Karpas-422 (cell line): ENCODE data around the gene XAGE1B. TPM values are rescaled to one million over a fixed set of nuclear protein-coding genes. Genes with fewer than 3 reads are reported as not detected.
"Not testable (repeated sequence)": the region's sequence is repeated elsewhere in the genome, so short reads cannot be mapped to it uniquely, and the experiment has no call there.

Experiments
- DNase-seq: peaks from one replicate; pipeline ENCODE4 v3.0.0-alpha.2; 2015
- H2AFZ ChIP-seq: fragments of 200-600 bp; sonication (generic); 2 replicates; pipeline ENCODE4 v1.6.1; 2014; ENCODE audit warnings: antibody characterized with exemption, low read length, mixed read lengths
- H3K27ac ChIP-seq: fragments of 200-600 bp; sonication (generic); 2 replicates; pipeline ENCODE4 v1.5.1; 2014; ENCODE audit warnings: mild to moderate bottlenecking, low read length, moderate library complexity
- H3K27me3 ChIP-seq: fragments of 200-600 bp; sonication (generic); 2 replicates; pipeline ENCODE4 v1.6.1; 2014; ENCODE audit warnings: low read length, mixed read lengths
- H3K36me3 ChIP-seq: fragments of 200-600 bp; sonication (generic); 2 replicates; pipeline ENCODE4 v1.6.1; 2014; ENCODE audit warnings: low read length, mixed read lengths; ENCODE audit not compliant: insufficient read depth
- H3K4me1 ChIP-seq: fragments of 200-600 bp; sonication (generic); 2 replicates; pipeline ENCODE4 v1.6.1; 2014; ENCODE audit warnings: mild to moderate bottlenecking, low read length, mixed read lengths
- H3K4me2 ChIP-seq: fragments of 200-600 bp; sonication (generic); 2 replicates; pipeline ENCODE4 v1.6.1; 2014; ENCODE audit warnings: low read length, low read depth, mild to moderate bottlenecking; ENCODE audit not compliant: poor library complexity, severe bottlenecking
- H3K4me3 ChIP-seq: fragments of 200-600 bp; sonication (generic); 2 replicates; pipeline ENCODE4 v1.5.1; 2014; ENCODE audit warnings: mild to moderate bottlenecking, antibody characterized with exemption, low read length, mixed read lengths
- H3K79me2 ChIP-seq: fragments of 200-600 bp; sonication (generic); 2 replicates; pipeline ENCODE4 v1.6.1; 2014; ENCODE audit warnings: mild to moderate bottlenecking, low read length, mixed read lengths
- H3K9ac ChIP-seq: fragments of 200-600 bp; sonication (generic); 2 replicates; pipeline ENCODE4 v1.6.0; 2014; ENCODE audit warnings: low read length
- H3K9me2 ChIP-seq: fragments of 200-600 bp; sonication (generic), shearing (Covaris generic); replicated peaks from 2 replicates; pipeline ENCODE4 v1.6.0; 2014; ENCODE audit warnings: mild to moderate bottlenecking, low read length, moderate library complexity; ENCODE audit not compliant: insufficient read depth
- H3K9me3 ChIP-seq: fragments of 300-700, 200-600 bp; sonication (generic); 2 replicates; pipeline ENCODE4 v1.6.1; 2014; ENCODE audit warnings: low read length, mixed read lengths
- H4K20me1 ChIP-seq: fragments of 200-600 bp; sonication (generic); 2 replicates; pipeline ENCODE4 v1.6.1; 2014; ENCODE audit warnings: mild to moderate bottlenecking, antibody characterized with exemption, low read length, low read depth; ENCODE audit not compliant: insufficient read depth
- total RNA-seq: library from RNA; depleted of rRNA; stranded (reverse); fragments of >200 nt; shearing (Covaris generic); gene quantifications from 2 replicates; pipeline ENCODE4 v1.2.3, GENCODE V29; 2014; ENCODE audit warnings: low replicate concordance

XAGE1B gene
- total RNA-seq, 1 experiment from 2014 or later: not detected

- H3K9me3 ChIP-seq, H3K9ac ChIP-seq, H2AFZ ChIP-seq, H3K4me3 ChIP-seq, H3K9me2 ChIP-seq, H3K4me2 ChIP-seq, H3K27ac ChIP-seq, H4K20me1 ChIP-seq, H3K27me3 ChIP-seq, DNase-seq, H3K36me3 ChIP-seq, H3K4me1 ChIP-seq, H3K79me2 ChIP-seq: not testable (repeated sequence)
Measured at GRCh38 chrX:52541051-52541450, 24.2 kb upstream of the XAGE1B start.

DNA sequence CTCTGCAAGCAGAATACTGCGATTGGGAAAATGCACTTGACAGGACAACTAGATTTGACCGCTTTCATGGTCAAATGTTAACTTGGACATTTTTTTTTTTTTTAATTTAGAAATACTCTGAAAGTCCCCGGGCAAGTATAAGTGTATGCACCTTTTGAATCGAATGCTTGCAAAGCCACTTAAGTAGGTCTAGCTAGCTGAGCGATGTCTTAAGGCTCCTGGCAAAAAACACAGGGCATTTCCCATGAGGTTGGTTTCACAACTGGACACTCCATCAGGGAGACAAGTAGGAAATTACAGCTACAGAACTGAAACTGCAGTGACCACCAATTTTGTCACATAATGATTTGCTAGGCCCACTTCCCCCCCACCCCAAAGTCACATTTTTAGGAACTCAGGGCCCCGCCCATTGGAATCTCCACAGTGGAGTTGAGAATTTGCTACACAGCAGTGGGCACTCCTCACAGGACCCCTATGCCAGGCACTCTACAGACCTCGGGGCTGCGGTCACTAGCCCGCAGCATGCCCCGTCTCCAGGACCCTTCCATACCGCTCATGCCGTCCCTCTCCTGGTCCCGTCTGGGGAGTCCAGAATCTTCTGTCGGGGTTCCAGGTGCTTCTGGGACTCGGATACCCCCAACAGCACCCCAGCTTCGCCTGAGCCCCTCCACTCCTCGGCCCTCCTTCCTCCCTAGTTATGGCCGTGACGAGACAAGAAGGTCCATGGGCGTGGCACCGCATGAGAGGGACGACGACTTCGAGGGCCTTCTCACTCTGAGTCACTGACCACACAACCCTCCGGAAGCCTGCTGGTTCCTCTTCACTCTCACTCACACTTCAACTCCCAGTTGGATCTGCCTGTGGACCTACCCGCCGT lies 515 bp downstream of the XAGE1B start:
- not testable (repeated sequence) for H3K4me3 ChIP-seq, H3K4me2 ChIP-seq, H3K9me3 ChIP-seq, H2AFZ ChIP-seq, H4K20me1 ChIP-seq, H3K79me2 ChIP-seq, H3K36me3 ChIP-seq, H3K27ac ChIP-seq, H3K4me1 ChIP-seq, DNase-seq, H3K9me2 ChIP-seq, H3K9ac ChIP-seq, H3K27me3 ChIP-seq

GRCh38 chrX:52511126-52511525 lies 5.7 kb downstream of the XAGE1B start:
- DNase-seq, H3K9ac ChIP-seq, H3K4me1 ChIP-seq, H3K9me2 ChIP-seq, H3K27ac ChIP-seq, H4K20me1 ChIP-seq, H3K4me3 ChIP-seq, H3K79me2 ChIP-seq, H3K4me2 ChIP-seq, H3K9me3 ChIP-seq, H3K36me3 ChIP-seq, H3K27me3 ChIP-seq, H2AFZ ChIP-seq: not testable (repeated sequence)

DNA sequence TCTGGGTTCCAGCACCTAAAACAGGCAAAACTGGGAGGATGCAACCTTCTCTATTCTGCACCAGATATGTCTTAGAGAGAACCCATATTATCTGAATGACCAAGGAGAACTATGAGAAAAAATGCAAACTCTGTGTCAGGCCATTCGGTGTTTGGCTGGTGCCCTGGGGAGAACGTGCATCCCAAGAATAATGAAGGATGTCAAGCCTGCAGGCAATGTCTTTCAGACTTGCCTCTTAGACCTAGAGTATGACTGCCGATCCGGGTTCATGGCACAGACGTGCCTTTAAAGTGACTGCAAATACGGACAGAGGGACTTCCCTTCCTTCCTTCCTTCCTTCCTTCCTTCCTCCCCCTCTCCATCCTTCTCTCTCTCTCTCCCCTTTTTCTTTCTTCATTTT lies 6.9 kb downstream of the XAGE1B start:
- Histone ChIP-seq H2AFZ (no peak overlapping the region), H4K20me1 (no peaks in the 10 kb centered on the region)
- no peak for DNase-seq

DNA sequence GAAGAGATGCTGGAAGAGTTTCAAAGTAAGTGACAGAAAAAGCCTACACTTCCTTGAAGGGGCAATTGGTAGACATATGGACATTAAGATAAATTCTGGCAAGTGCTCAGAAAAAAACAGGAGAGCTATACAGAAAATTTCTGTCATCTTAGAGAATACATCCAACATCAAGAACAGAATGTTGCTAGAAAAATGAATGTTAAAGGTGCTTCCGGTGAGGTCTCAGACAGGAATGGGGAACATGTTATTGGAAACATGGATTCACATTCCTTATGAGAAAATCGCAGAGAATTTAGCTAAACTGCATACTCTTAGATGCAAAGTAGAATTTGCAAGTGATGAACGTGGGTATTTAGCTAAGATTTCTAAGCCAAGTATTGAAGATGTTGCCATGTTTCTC lies 9.5 kb downstream of the XAGE1B start:
- Histone ChIP-seq H3K79me2 (no peaks in the 10 kb centered on the region), H4K20me1 (no peaks in the 10 kb centered on the region), H3K9me3 (no peaks in the 10 kb centered on the region), H3K4me2 (no peak overlapping the region), H3K27ac (no peak overlapping the region), H3K9ac (no peak overlapping the region), H2AFZ (no peak overlapping the region), H3K27me3 (no peaks in the 10 kb centered on the region), H3K36me3 (no peaks in the 10 kb centered on the region), H3K9me2 (no peaks in the 10 kb centered on the region), H3K4me1 (no peaks in the 10 kb centered on the region), H3K4me3 (no peak overlapping the region)
- DNase-seq: no peak

More for the DNA sequence above, 6.9 kb downstream of the XAGE1B start:
- H3K27me3 ChIP-seq: no peaks in the 10 kb centered on the region
- no peaks in the 10 kb centered on the region for H3K9me3 ChIP-seq
- H3K4me2 ChIP-seq: no peak overlapping the region
- H3K79me2 ChIP-seq: no peaks in the 10 kb centered on the region
- no peaks in the 10 kb centered on the region for H3K36me3 ChIP-seq
- no peak overlapping the region for H3K4me3 ChIP-seq
- no peaks in the 10 kb centered on the region for H3K9me2 ChIP-seq
- H3K4me1 ChIP-seq: no peaks in the 10 kb centered on the region
- H3K27ac ChIP-seq: no peak overlapping the region
- H3K9ac ChIP-seq: no peak overlapping the region

- Histone ChIP-seq H3K4me1 (no peaks in the 10 kb centered on the region), H4K20me1 (no peaks in the 10 kb centered on the region), H3K79me2 (no peaks in the 10 kb centered on the region), H3K9ac (no peak overlapping the region), H3K27me3 (no peaks in the 10 kb centered on the region), H2AFZ (no peak overlapping the region), H3K4me3 (no peak overlapping the region), H3K9me3 (no peaks in the 10 kb centered on the region), H3K4me2 (no peak overlapping the region), H3K36me3 (no peaks in the 10 kb centered on the region), H3K9me2 (no peaks in the 10 kb centered on the region), H3K27ac (no peak overlapping the region)
- no peak for DNase-seq
Measured at GRCh38 chrX:52504551-52504950, 12.3 kb downstream of the XAGE1B start.

DNA sequence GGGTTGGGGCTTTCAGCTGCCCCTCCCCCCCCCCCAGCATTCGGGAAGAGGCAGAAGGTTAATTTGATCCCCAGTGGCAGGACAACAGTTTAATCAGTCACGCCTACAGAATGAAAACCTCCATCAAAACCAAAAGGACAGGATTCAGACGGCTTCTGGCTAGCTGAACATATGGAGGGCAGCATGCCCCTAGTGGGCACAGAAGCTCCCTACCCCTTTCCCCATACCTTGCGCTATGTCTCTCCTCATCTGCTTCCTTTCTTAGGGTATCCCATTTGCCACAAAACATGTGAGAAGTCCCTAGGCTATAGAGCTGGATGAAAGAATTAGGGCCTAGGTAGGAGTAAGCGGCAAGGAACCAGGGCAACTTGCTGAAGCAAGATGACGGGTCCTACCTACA lies 15.5 kb downstream of the XAGE1B start:
- H3K9me3 ChIP-seq, H3K36me3 ChIP-seq, H3K27me3 ChIP-seq, H4K20me1 ChIP-seq, H3K4me2 ChIP-seq, H3K4me1 ChIP-seq, H3K9ac ChIP-seq, H3K9me2 ChIP-seq, H3K79me2 ChIP-seq, H2AFZ ChIP-seq, DNase-seq, H3K27ac ChIP-seq, H3K4me3 ChIP-seq: not testable (repeated sequence)

- H3K4me3 ChIP-seq, DNase-seq, H3K9me2 ChIP-seq, H3K4me1 ChIP-seq, H3K79me2 ChIP-seq, H4K20me1 ChIP-seq, H3K27ac ChIP-seq, H3K36me3 ChIP-seq, H3K9me3 ChIP-seq, H3K27me3 ChIP-seq, H2AFZ ChIP-seq, H3K9ac ChIP-seq, H3K4me2 ChIP-seq: not testable (repeated sequence)
Measured at GRCh38 chrX:52496419-52496772, 20.5 kb downstream of the XAGE1B start.
